GM19025 (cell line): ENCODE results near the gene MYRF.

Experiments used
- ATAC-seq: cut with Tn5 transposase; IDR thresholded peaks from one replicate; pipeline ENCODE4 v1.9.1; 2021; ENCODE audit warnings: mild to moderate bottlenecking, low read depth, moderate library complexity; ENCODE audit not compliant: unreplicated experiment

The MYRF gene

GRCh38 chr11:61752117-61752924, at the start of gene MYRF:
MYRF (plus strand) TSS chr11:61752636; CDS start chr11:61752745, 109 bp downstream.
- no peak for ATAC-seq

- no peak for ATAC-seq
Measured at GRCh38 chr11:61702701-61703312, 49.6 kb upstream of the MYRF start.

DNA sequence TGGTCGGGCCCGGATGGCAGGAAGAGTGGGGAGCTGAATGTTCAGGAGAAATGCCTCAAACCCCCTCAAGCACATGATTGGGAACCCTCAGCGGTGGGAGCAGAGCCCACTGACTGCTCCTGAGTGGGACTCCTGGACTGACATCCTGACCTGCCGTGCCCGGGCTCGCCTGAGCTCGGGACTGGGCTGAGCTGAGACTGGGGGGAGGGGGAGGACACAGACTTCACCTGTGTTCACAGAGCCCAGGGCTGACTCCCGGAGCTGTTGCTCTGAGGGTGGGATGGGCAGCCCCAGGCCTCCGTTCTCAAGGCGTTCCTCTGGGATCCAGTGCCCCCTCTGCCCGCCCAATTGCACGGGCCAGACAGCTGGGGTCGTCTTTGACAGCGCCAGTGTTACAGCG, 47.6 kb upstream of the MYRF start:
- no peak for ATAC-seq

DNA sequence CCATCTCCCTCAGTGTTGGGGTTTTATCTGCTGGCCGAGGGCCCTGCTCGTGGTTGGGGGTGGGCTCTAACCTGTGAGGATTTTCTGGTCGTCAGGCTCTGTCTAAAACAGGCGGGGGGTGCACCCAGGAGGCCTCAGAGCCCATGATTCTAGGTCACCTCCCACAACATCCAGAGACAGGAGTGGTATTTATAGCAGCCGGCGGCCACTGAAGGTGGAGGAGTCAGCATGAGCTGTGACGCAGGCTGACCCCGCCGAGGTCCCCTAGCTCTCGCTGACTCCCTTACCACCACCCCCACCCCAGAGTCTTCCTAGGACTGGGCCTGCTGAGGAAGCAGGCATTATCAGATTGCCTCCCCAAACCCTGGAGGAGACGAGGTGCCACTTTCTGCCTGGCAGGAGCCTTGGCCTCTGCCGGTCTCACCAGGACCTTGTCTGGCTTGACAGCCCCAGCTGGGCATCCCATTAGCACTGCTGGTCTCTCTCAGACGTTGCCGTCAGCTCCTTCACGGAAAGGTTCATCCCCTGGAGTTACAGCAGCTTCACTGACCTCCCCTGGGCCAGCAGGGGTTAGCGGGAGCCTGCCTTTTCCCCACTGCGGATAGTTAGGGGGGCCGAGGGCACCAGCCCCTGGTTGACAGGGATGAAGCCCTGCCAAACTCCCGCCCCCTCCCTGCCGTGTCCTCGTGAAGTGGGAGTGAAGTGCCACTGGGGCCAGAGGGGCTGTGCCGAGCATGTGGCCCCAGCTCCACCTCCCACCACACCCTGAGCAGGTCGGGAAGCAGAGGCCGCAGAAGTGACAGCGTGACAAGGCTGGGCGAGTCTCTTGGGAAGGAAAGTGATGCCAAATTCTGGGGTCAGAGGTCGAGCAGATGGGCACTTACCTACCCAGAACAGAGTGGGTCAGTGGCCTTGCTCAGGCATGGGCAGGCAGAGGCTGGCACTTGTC, 45.7 kb upstream of the MYRF start:
- ATAC-seq, result no peak

- no peak for ATAC-seq
Measured at GRCh38 chr11:61707574-61707973, 44.9 kb upstream of the MYRF start.

- ATAC-seq, result no peak
Measured at GRCh38 chr11:61709110-61709509, 43.3 kb upstream of the MYRF start.

DNA sequence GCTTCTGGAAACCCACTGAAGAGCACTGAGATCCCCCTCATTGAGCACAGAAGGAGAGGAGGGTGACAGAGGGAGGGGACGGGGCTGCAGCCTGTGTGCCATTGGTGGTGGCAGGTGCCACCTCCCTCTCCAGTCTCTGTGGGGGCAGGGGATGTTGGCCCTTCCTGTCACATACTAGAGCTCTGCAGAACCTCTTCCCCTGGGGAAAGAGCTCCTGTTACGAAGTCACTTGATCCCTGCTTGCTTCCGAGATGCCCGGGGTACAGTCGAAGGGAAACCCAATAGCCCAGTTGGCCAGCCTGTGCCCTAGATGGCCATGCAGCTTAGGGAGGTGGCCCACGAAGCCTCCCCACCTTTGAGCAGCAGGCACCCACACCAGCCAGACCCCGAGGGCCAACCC, 42.9 kb upstream of the MYRF start:
- ATAC-seq, result no peak

DNA sequence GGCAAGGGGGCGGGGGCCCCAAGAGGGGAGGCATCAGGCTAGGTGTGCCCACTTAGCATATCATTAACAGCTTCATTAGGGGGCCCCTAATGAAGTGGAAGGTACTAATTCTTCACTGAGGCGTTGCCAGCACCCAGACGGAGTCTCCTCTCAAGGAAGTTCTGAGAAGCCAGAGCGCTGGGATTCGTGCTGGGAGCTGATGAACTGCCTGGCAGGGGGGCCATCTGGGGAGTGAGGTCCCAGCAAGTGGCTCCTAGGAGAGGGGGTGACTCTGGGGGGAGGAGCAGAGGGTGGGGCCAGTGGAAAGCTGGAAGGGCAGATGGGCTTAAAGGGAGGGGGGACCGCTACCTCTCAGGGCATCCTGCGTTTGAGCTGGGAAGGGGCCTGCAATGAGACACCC, 42.4 kb upstream of the MYRF start:
- ATAC-seq, result no peak

DNA sequence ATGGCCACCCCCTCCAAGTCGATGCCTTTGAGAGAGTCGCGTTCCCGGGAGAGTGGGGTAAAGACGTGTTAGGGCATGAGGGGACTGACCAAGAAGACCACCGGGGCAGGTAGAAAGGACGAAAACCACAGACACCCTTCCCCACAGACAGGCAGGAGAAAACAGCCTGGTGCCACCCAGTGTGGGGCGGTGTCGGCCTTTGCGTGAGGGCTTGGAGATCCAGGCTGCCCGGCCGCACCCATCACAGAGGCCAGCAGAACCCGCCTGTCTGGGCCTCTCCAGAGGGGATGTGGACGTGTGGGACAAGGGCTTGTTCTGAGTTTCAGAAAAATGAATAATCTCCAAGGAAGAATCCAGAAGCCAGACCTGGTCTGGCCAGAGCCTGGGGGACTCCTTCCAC, 41.4 kb upstream of the MYRF start:
- ATAC-seq, result no peak

DNA sequence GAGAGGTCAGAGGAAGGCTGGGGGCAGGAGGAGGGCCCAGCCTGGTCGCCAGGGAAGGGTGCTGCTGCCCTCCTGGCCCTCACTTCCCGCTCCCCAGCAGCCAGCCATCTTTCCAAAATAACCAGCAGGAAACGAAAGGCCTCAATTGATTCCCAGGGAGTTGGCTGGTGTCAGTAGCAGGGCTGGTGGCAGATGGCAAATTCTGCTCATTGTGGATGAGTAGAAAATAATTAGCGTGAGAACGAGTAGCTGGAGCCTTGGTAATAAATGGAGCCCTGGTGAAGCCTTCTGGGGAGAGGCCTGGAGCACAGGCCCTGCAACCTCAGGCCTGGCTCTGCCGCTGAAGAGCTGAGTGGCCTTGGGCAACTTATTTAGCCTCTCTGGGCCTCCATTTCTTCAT, 40.9 kb upstream of the MYRF start:
- no peak for ATAC-seq

DNA sequence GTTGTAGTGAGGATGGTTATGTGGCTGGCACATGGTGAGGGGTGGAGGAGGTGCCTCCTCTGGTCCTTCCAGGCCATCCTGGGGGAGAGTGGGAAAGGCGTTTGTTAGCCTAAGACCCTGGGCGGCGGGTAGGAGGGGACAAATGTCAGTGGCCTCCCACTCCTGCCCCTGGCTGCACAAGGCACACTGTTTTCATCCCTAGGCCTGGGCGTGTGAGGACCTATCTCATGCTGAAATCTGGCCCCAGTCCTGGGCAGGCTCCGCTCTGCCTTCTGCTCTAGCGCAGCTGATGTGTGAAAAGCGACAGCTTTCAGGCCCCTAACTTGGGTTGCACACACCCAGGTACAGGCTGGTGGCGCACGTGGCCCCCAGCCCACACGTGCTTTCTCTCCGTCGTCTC, 40.1 kb upstream of the MYRF start:
- ATAC-seq, result no peak

DNA sequence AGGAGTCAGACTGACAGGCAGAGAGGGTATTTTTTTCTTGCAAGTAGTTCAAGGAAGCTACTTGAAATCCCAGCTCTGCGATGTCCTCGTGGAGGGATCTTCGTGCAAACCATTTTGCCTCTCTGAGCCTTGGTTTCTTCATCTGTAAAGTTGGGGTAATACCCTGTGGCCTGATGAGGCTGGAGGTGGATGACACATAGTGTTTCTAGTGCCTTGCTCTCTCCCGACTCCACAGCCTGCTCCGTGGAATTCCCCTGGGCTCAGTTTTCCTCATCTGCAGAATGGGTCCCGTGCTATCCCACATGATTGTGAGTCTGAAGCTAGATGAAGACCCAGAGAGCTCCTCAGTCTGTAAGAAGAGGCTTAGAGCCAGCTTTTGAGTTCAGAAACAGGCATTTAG, 39.6 kb upstream of the MYRF start:
- ATAC-seq, result no peak

DNA sequence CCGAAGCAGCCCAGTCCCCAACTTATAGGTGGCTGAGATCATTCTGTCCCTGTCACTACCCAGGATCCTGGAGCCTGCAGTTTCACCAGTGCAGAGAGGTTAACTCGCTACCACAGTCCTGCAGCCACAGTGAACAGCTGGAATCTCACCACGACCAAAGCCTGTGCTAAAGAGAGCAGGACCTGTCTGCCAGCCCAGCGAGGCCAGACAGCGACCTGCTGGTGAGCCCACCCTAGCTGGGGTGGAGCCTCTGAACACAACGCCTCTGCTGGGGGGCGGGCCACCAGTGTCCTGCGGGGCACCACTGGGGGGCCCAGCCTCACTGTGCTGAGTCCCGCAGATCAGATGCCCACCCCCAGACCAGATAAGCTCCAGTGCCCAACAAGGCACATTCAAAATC, 39.0 kb upstream of the MYRF start:
- ATAC-seq, result no peak

- no peak for ATAC-seq
Measured at GRCh38 chr11:61713906-61714305, 38.5 kb upstream of the MYRF start.

GRCh38 chr11:61714316-61714715, 38.1 kb upstream of the MYRF start:
- ATAC-seq, result no peak

GRCh38 chr11:61714916-61715315, 37.5 kb upstream of the MYRF start:
- no peak for ATAC-seq

- no peak for ATAC-seq
Measured at GRCh38 chr11:61715867-61716266, 36.6 kb upstream of the MYRF start.

DNA sequence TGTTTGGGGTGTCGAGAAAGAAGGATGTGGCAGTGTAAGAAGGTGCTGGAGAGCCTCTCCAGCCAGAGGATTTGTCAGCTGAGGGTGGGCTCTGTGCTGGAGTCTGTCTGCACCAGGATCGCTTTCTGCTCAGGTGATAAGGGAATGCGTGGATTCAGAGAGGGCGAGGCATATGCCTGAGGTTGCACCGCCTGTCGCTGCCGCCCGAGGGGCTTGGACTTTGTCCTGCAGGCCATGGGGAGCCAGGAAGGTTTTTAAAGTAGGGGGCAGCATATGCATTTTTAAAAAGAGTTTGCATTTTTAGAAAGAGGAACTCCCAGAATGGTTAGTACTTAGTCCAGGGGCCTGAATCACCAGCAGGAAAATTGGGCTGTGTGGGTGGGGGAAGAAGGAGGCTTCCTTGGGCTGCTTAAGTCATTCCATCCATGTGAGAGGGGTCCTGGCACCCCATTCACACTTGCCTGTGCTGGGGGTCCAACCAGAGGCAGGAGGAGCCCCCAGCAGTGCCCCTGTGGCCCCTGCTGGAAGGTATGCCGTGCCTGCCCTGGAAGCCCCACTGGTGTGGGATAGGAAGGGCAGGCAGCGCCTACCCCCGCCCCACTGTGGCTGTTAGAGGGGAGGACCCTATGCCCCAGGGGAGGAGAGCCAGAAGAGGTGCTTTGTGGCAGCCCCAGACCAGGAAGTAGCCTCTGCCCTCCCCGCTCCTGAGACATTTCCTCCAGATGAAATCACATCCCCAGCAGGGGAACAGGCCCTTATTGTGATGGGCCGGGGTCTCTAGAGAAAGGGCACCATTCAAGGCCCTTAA, 35.8 kb upstream of the MYRF start:
- ATAC-seq, result no peak

DNA sequence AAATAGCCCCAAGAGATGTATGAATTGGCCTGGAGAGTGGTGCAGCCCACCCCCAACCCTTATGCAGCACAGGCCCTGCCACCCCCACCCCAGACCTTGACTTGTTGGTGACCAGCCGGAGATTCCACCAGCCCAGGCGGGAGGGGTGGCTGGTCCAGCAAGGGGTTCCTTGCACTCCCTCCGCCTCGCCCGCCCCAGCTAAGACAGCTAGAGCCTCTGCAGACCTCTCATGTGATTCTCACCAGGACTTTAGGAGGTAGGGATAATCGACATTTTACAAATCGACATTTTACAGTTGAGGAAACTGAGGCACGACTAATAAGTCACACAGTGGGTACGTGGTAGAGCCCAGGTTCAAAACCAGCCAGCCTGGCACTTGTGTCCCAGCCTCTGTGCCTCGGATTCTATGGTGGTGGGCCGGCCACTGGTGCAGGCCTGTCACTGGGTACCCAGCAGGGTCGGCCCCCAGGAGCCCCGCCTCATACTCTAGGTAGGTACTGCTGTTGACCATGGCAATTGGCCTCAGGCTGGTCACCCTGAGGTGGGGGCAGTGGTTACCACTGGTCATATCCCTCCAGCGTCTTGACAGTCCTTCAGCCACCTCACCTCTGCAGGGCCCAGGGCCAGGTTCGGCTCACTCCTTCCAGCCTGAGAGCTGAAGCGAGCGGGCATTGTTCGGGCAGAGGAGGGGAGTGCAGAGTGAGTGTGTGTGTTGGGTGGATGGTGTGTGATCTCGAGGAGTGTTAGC, 35.0 kb upstream of the MYRF start:
- no peak for ATAC-seq
